DND-41 (cell line): Measurements from ENCODE around the gene ARL16.

ENCODE experiments used
- ATAC-seq: fragments of 200-7000 bp; cut with Tn5 transposase; 3 replicates; pipeline ENCODE4 v1.9.1; 2021; ENCODE audit warnings: low read depth; ENCODE audit not compliant: insufficient read depth
- DNase-seq: peaks from one replicate; pipeline ENCODE4 v3.0.0-alpha.2; 2020
- H2AFZ ChIP-seq: 2 replicates; pipeline ENCODE4 v1.6.0; 2012; ENCODE audit warnings: low read depth, low read length
- H3K27ac ChIP-seq: 2 replicates; pipeline ENCODE4 v1.5.1; 2012; ENCODE audit warnings: low read length, inconsistent platforms
- H3K27me3 ChIP-seq: fragments of 200-600 bp; sonication (generic); 2 replicates; pipeline ENCODE4 v1.6.0; 2012; ENCODE audit warnings: low read length, mild to moderate bottlenecking, inconsistent platforms; ENCODE audit not compliant: insufficient read depth, poor library complexity
- H3K36me3 ChIP-seq: 2 replicates; pipeline ENCODE4 v1.5.1; 2012; ENCODE audit warnings: low read length, inconsistent platforms; ENCODE audit not compliant: insufficient read depth
- H3K4me1 ChIP-seq: 2 replicates; pipeline ENCODE4 v1.5.1; 2012; ENCODE audit warnings: mild to moderate bottlenecking, low read length; ENCODE audit not compliant: insufficient read depth
- H3K4me2 ChIP-seq: 2 replicates; pipeline ENCODE4 v1.6.0; 2012; ENCODE audit warnings: mild to moderate bottlenecking, moderate library complexity, low read length, inconsistent platforms; ENCODE audit not compliant: insufficient read depth
- H3K4me3 ChIP-seq, 2 experiments: fragments of 200-600 bp in 1 of 2; shearing (Covaris generic) in 1 of 2; 2 replicates each; pipeline ENCODE4 v1.5.1; 2012 to 2016; ENCODE audit warnings: inconsistent platforms in 2 of 2, low read length in 2 of 2, mild to moderate bottlenecking in 2 of 2, low read depth in 1 of 2, moderate library complexity in 1 of 2
- H3K79me2 ChIP-seq: 2 replicates; pipeline ENCODE4 v1.6.0; 2012; ENCODE audit warnings: low read length, inconsistent platforms; ENCODE audit not compliant: insufficient read depth
- H3K9ac ChIP-seq: 2 replicates; pipeline ENCODE4 v1.6.0; 2012; ENCODE audit warnings: low read depth, mild to moderate bottlenecking, inconsistent platforms, low read length, moderate library complexity
- H3K9me3 ChIP-seq: 2 replicates; pipeline ENCODE4 v1.5.1; 2012; ENCODE audit warnings: low read length, moderate library complexity, mild to moderate bottlenecking, inconsistent platforms; ENCODE audit not compliant: insufficient read depth, severe bottlenecking
- H4K20me1 ChIP-seq: 2 replicates; pipeline ENCODE4 v1.6.0; 2012; ENCODE audit warnings: low read length; ENCODE audit not compliant: insufficient read depth
- EZH2 ChIP-seq: IDR thresholded peaks from 3 replicates; pipeline ENCODE4 v1.6.1; 2012; ENCODE audit warnings: borderline replicate concordance, low read depth, mild to moderate bottlenecking, moderate library complexity, low read length, inconsistent platforms; ENCODE audit not compliant: severe bottlenecking
- TF ChIP-seq, protein P1 (sequence below): IDR thresholded peaks from 2 replicates; pipeline ENCODE4 v1.5.1; 2012; ENCODE audit warnings: borderline replicate concordance, low read length, moderate library complexity, mild to moderate bottlenecking; ENCODE audit not compliant: poor library complexity, severe bottlenecking; ENCODE audit errors: extremely low read depth

Gene ARL16

GRCh38 chr17:81695801-81696200, 12.2 kb upstream of the ARL16 start:
- Histone ChIP-seq H3K9me3 (no peaks in the 10 kb centered on the region), H2AFZ (no peak overlapping the region), H3K4me1 (peaks cover 6% of the 10 kb centered on the region), H4K20me1 (peaks cover 51% of the 10 kb centered on the region), H3K36me3 (peaks cover 85% of the 10 kb centered on the region), H3K27me3 (no peaks in the 10 kb centered on the region), H3K79me2 (peaks cover 27% of the 10 kb centered on the region), H3K27ac (no peak overlapping the region), H3K4me3 (no peak overlapping the region), H3K4me2 (no peak overlapping the region), H3K9ac (no peak overlapping the region)
- no peak for TF ChIP-seq EZH2
- TF ChIP-seq, protein P1, sequence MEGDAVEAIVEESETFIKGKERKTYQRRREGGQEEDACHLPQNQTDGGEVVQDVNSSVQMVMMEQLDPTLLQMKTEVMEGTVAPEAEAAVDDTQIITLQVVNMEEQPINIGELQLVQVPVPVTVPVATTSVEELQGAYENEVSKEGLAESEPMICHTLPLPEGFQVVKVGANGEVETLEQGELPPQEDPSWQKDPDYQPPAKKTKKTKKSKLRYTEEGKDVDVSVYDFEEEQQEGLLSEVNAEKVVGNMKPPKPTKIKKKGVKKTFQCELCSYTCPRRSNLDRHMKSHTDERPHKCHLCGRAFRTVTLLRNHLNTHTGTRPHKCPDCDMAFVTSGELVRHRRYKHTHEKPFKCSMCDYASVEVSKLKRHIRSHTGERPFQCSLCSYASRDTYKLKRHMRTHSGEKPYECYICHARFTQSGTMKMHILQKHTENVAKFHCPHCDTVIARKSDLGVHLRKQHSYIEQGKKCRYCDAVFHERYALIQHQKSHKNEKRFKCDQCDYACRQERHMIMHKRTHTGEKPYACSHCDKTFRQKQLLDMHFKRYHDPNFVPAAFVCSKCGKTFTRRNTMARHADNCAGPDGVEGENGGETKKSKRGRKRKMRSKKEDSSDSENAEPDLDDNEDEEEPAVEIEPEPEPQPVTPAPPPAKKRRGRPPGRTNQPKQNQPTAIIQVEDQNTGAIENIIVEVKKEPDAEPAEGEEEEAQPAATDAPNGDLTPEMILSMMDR = no peak
- ATAC-seq (no peak), DNase-seq (no peak)

DNA sequence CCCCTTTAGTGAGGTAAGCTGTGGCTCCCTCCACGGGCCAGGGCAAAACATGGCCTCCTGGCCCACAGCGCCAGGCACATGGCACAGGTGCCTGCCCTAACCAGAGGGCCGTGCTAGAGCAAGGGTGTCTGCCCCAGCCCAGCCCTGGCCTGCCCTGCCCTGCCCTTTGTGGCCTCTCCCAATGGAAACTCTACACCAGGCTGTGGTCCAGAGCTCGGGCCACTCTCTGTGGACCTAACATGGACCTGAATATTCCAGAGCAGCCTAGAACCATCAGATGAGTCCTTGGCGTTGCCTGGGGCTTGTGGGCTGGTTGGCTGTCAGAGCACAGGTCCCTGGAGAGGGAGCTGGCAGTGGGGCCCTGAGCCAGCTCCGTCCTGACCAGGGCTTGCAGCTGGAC, 11.6 kb upstream of the ARL16 start:
- Histone ChIP-seq H3K9ac (no peak overlapping the region), H3K36me3 (peaks cover 87% of the 10 kb centered on the region)
- ATAC-seq = no peak

GRCh38 chr17:81694810-81695209, 11.2 kb upstream of the ARL16 start:
- Histone ChIP-seq H2AFZ (no peak overlapping the region), H3K9me3 (no peaks in the 10 kb centered on the region), H3K4me1 (no peaks in the 10 kb centered on the region), H3K36me3 (peaks cover 91% of the 10 kb centered on the region), H3K9ac (no peak overlapping the region), H3K27me3 (no peaks in the 10 kb centered on the region), H3K79me2 (peaks cover 21% of the 10 kb centered on the region), H3K4me2 (no peak overlapping the region), H3K4me3 (no peak overlapping the region), H4K20me1 (peaks cover 57% of the 10 kb centered on the region; the same call in 1 of the 2 replicates), H3K27ac (no peak overlapping the region)
- DNase-seq (no peak), ATAC-seq (no peak)
- TF ChIP-seq, protein P1 = no peak
- TF ChIP-seq EZH2 = no peak

More for the DNA sequence above, 11.6 kb upstream of the ARL16 start:
- H2AFZ ChIP-seq = no peak overlapping the region
- H3K4me1 ChIP-seq = peaks cover under 1% of the 10 kb centered on the region; the same call in 1 of the 2 replicates
- no peak overlapping the region for H3K27ac ChIP-seq
- H3K79me2 ChIP-seq = peaks cover 21% of the 10 kb centered on the region
- no peaks in the 10 kb centered on the region for H3K27me3 ChIP-seq
- no peak overlapping the region for H3K4me3 ChIP-seq
- DNase-seq = no peak
- no peak overlapping the region for H3K4me2 ChIP-seq
- H3K9me3 ChIP-seq = no peaks in the 10 kb centered on the region
- no peak for TF ChIP-seq EZH2
- TF ChIP-seq, protein P1 = no peak
- H4K20me1 ChIP-seq = peaks cover 53% of the 10 kb centered on the region; the same call in 1 of the 2 replicates
